GM12873 (cell line): ENCODE data around the gene DYNLT4.

Experiments used
- TF ChIP-seq, protein P1 (sequence below): IDR thresholded peaks from 2 replicates; pipeline ENCODE4 v1.5.1; 2012; ENCODE audit warnings: low read depth, mild to moderate bottlenecking, moderate library complexity, low read length, control low read depth; ENCODE audit not compliant: insufficient read depth; ENCODE audit errors: missing control alignments

DYNLT4 gene

GRCh38 chr1:44847845-44848244 lies 40.7 kb upstream of the DYNLT4 start:
- TF ChIP-seq, protein P1, sequence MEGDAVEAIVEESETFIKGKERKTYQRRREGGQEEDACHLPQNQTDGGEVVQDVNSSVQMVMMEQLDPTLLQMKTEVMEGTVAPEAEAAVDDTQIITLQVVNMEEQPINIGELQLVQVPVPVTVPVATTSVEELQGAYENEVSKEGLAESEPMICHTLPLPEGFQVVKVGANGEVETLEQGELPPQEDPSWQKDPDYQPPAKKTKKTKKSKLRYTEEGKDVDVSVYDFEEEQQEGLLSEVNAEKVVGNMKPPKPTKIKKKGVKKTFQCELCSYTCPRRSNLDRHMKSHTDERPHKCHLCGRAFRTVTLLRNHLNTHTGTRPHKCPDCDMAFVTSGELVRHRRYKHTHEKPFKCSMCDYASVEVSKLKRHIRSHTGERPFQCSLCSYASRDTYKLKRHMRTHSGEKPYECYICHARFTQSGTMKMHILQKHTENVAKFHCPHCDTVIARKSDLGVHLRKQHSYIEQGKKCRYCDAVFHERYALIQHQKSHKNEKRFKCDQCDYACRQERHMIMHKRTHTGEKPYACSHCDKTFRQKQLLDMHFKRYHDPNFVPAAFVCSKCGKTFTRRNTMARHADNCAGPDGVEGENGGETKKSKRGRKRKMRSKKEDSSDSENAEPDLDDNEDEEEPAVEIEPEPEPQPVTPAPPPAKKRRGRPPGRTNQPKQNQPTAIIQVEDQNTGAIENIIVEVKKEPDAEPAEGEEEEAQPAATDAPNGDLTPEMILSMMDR, result no peak

- TF ChIP-seq, protein P1, result no peak
These were observed 39.8 kb upstream of the DYNLT4 start for GRCh38 chr1:44846985-44847384.

GRCh38 chr1:44842862-44843655 lies 35.9 kb upstream of the DYNLT4 start, which contains the start of gene PTCH2:
PTCH2 (minus strand) TSS chr1:44843253; CDS start chr1:44842932, 321 bp downstream.
- TF ChIP-seq, protein P1, result no peak

DNA sequence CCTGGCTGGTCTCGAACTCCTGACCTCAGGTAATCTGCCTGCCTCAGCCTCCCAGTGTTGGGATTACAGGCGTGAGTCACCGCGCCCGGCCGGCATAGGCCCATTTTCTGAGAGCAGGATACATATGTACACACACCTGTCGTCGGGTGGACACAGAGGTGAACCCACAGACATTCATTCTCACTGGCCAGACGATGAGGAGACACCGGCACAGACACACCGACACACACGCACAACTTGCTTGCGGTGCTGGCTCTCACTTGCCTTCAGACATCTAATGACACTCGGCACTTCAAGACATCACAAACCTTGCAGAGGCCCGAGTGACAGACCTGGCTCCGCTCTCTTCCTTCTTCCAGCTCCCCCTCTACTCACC lies 35.3 kb upstream of the DYNLT4 start:
- TF ChIP-seq, protein P1, result no peak

DNA sequence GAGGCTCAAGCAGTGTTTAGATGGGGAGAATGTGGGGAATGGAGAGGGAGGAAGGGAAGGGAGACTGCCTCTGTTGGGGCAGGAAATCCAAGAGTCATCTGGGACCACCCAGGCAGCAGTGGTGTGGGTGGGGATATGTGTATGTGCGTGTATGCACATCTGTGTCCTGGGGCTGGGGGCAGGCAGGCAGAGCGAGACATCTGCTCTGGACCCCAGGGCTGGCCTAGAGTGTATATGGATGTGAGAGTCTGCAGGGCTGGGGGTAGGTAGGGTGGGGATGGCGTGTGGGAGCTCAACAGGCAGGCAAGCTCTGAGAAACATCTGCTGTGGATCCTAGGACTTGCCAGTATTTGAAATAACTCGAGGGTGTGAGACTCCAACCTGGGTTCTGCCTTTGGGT lies 32.4 kb upstream of the DYNLT4 start:
- TF ChIP-seq, protein P1, result no peak

DNA sequence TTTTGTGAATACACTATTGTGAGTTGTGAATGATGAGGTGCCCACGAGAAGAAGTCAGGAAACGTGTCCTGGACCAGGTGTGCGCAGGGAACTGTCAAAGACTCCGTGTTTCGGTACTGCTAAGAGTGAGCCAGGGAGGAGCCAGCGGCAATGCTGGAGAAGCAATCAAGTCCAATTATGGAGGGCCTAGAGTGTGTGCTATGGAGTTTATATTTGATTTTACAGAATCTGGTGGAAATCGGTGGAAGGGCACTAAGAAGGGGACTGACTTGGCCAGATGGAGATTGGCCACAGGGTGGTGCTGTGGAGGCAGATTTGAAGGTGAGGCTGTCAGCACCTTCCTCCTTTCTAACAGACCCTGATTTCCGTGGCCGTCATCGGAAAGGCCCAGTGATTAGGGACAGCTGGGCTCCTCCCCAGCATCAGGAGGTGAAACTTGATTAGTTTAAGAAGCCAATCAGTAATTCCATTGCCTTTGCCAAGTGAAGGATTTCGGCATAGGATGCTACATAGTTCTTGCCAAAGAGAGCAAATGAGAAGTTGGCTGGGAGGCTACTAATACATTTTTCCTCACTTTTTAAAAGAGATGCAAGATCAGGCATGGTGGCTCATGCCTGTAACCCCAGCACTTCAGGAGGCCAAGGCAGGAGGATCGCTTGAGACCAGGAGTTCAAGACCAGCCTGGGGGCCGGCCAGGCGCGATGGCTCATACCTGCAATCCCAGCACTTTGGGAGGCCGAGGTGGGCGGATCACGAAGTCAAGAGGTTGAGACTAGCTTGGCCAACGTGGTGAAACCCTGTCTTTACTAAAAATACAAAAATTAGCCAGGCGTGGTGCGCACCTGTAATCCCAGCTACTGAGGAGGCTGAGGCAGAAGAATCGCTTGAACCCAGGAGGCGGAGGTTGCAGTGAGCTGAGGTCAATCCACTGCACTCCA lies 28.9 kb upstream of the DYNLT4 start:
- TF ChIP-seq, protein P1, result peak; percentile 94

DNA sequence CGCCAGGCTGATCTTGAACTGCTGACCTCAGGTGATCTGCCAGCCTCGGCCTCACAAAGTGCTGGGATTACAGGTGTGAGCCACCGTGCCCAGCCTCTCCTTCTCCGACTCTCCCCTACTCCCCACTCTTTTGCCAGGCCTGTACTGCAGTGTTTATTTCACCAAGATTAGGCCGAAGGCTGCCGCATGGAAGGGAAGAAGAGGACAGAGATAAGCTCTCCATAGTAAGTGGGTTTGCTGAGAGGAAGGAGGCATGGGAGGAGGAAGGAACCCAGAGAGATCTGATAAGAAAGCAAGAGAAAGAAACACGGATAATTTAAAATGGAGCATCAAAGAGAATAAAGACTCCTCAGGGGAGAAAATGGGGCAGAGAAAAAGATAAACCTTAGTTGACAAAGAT lies 27.2 kb upstream of the DYNLT4 start:
- TF ChIP-seq, protein P1, result no peak
